H7 (cell line): Measurements from ENCODE around the gene ENTPD8. TPM values are rescaled to one million over a fixed set of nuclear protein-coding genes. Genes with fewer than 3 reads are reported as not detected.
A peak's percentile ranks its signal among the peaks of the same experiment; 100 is the strongest.

ENCODE experiments used
- DNase-seq: peaks from one replicate; pipeline ENCODE4 v3.0.0; 2012
- H3K27me3 ChIP-seq: 2 replicates; pipeline ENCODE4 v1.6.0; 2011; ENCODE audit warnings: mild to moderate bottlenecking, low read length; ENCODE audit not compliant: control insufficient read depth, insufficient read depth
- H3K36me3 ChIP-seq: replicated peaks from 2 replicates; pipeline ENCODE4 v1.5.1; 2011; ENCODE audit warnings: low read length; ENCODE audit not compliant: control insufficient read depth, insufficient read depth
- H3K4me3 ChIP-seq: 2 replicates; pipeline ENCODE4 v1.5.1; 2011; ENCODE audit warnings: low read depth, mild to moderate bottlenecking, control low read depth, low read length, moderate library complexity; ENCODE audit not compliant: insufficient read depth
- total RNA-seq: library from RNA; depleted of rRNA; stranded (reverse); fragments of >200 nt; shearing (Covaris generic); gene quantifications from 2 replicates; pipeline ENCODE4 v1.2.3, GENCODE V29; 2014

ENTPD8 gene
- total RNA-seq, 1 experiment from 2014 or later = 0.76 TPM

- peak; percentile 28 for DNase-seq
- Histone ChIP-seq H3K4me3 (no peak overlapping the region), H3K27me3 (no peaks in the 10 kb centered on the region; the same call in 1 of the 2 replicates), H3K36me3 (no peaks in the 10 kb centered on the region; the same call in none of the 2 replicates)
Observed at GRCh38 chr9:137449081-137449844, 8.1 kb upstream of the ENTPD8 start.

GRCh38 chr9:137448602-137448962, 7.4 kb upstream of the ENTPD8 start:
- no peak for DNase-seq
- Histone ChIP-seq H3K27me3 (no peaks in the 10 kb centered on the region; the same call in 1 of the 2 replicates), H3K4me3 (no peak overlapping the region), H3K36me3 (no peaks in the 10 kb centered on the region; the same call in none of the 2 replicates)

GRCh38 chr9:137447722-137448601, 6.8 kb upstream of the ENTPD8 start:
- no peaks in the 10 kb centered on the region; the same call in none of the 2 replicates for H3K36me3 ChIP-seq
- DNase-seq = no peak
- no peaks in the 10 kb centered on the region for H3K27me3 ChIP-seq
- no peak overlapping the region for H3K4me3 ChIP-seq

GRCh38 chr9:137446851-137447471, 5.8 kb upstream of the ENTPD8 start:
- Histone ChIP-seq H3K4me3 (no peak overlapping the region), H3K36me3 (no peaks in the 10 kb centered on the region; the same call in 1 of the 2 replicates), H3K27me3 (peaks cover 3% of the 10 kb centered on the region; the same call in 1 of the 2 replicates)
- no peak for DNase-seq

- Histone ChIP-seq H3K36me3 (no peaks in the 10 kb centered on the region; the same call in 1 of the 2 replicates), H3K27me3 (peaks cover 4% of the 10 kb centered on the region; the same call in 1 of the 2 replicates), H3K4me3 (no peak overlapping the region)
- DNase-seq = no peak
Observed at GRCh38 chr9:137445930-137446431, 4.8 kb upstream of the ENTPD8 start.

- H3K36me3 ChIP-seq = no peaks in the 10 kb centered on the region; the same call in 1 of the 2 replicates
- peak; percentile 90 for DNase-seq
- no peak overlapping the region for H3K4me3 ChIP-seq
- peaks cover 4% of the 10 kb centered on the region; the same call in 1 of the 2 replicates for H3K27me3 ChIP-seq
Observed at GRCh38 chr9:137445275-137445807, 4.2 kb upstream of the ENTPD8 start.

- H3K4me3 ChIP-seq = no peak overlapping the region
- DNase-seq = no peak
- H3K27me3 ChIP-seq = peaks cover 4% of the 10 kb centered on the region; the same call in 1 of the 2 replicates
- no peaks in the 10 kb centered on the region for H3K36me3 ChIP-seq
Observed at GRCh38 chr9:137444106-137444790, 3.1 kb upstream of the ENTPD8 start.

- H3K4me3 ChIP-seq = 0 out of 2 replicates have a peak overlapping the region, but pooled peaks have one; percentile 0
Observed at GRCh38 chr9:137441935-137442321, 771 bp upstream of the ENTPD8 start.

GRCh38 chr9:137439158-137439714, 1.9 kb downstream of the ENTPD8 start:
- H3K36me3 ChIP-seq = no peaks in the 10 kb centered on the region
- DNase-seq = no peak
- no peak overlapping the region for H3K4me3 ChIP-seq
- H3K27me3 ChIP-seq = peaks cover 4% of the 10 kb centered on the region; the same call in 1 of the 2 replicates

More at GRCh38 chr9:137441935-137442321, 771 bp upstream of the ENTPD8 start:
- Histone ChIP-seq H3K27me3 (peaks cover 4% of the 10 kb centered on the region; the same call in 1 of the 2 replicates), H3K36me3 (no peaks in the 10 kb centered on the region)
- no peak for DNase-seq

- no peak for DNase-seq
- H3K27me3 ChIP-seq = peaks cover 4% of the 10 kb centered on the region; the same call in 1 of the 2 replicates
- no peaks in the 10 kb centered on the region for H3K36me3 ChIP-seq
- no peak overlapping the region for H3K4me3 ChIP-seq
Observed at GRCh38 chr9:137438591-137439157, 2.5 kb downstream of the ENTPD8 start.

- H3K36me3 ChIP-seq = no peaks in the 10 kb centered on the region
- no peak overlapping the region for H3K4me3 ChIP-seq
Observed at GRCh38 chr9:137437691-137438590, 3.2 kb downstream of the ENTPD8 start.

More at GRCh38 chr9:137437691-137438590, 3.2 kb downstream of the ENTPD8 start:
- peak; percentile 62 for DNase-seq
- H3K27me3 ChIP-seq = peaks cover 4% of the 10 kb centered on the region; the same call in 1 of the 2 replicates
